ENCODE results near the gene MLLT1.

DNA sequence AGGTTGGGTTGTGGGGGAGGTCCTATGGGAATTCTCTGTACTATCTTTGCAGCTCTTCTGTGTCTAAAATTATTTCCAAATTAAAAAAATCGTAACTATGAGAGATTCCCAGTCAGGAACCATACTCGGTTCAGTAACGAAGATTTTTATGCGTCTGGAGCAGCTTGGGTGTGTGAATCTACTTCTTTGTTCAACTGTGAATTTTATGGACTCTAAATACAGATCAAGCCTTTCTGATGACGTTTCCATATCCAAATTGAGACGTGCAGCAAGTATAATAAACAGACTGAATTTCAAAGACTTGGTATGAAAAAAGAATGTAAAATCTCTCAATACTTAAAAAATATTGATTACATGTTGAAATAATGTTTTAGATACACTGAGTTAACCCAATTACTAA lies 30.9 kb downstream of the MLLT1 start:
- TF ChIP-seq, protein P1, sequence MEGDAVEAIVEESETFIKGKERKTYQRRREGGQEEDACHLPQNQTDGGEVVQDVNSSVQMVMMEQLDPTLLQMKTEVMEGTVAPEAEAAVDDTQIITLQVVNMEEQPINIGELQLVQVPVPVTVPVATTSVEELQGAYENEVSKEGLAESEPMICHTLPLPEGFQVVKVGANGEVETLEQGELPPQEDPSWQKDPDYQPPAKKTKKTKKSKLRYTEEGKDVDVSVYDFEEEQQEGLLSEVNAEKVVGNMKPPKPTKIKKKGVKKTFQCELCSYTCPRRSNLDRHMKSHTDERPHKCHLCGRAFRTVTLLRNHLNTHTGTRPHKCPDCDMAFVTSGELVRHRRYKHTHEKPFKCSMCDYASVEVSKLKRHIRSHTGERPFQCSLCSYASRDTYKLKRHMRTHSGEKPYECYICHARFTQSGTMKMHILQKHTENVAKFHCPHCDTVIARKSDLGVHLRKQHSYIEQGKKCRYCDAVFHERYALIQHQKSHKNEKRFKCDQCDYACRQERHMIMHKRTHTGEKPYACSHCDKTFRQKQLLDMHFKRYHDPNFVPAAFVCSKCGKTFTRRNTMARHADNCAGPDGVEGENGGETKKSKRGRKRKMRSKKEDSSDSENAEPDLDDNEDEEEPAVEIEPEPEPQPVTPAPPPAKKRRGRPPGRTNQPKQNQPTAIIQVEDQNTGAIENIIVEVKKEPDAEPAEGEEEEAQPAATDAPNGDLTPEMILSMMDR (IDR thresholded peaks at IDR 0.05): no peak
- TF ChIP-seq POLR2A (IDR thresholded peaks at IDR 0.05; ENCODE audit: low read depth): no peak
